NCI-H82 (cell line): ENCODE results near the gene CADM2.

Experiments
- DNase-seq: peaks from one replicate; lab custom pipeline; 2025; lab: John Stamatoyannopoulos, UW

CADM2 gene

GRCh38 chr3:84984429-84984828 is 25.6 kb downstream of the CADM2 start:
- no peak for DNase-seq

- DNase-seq: no peak
Observed at GRCh38 chr3:84985795-84986194, 27.0 kb downstream of the CADM2 start.

- DNase-seq: no peak
Observed at GRCh38 chr3:84987706-84988504, 29.1 kb downstream of the CADM2 start.

GRCh38 chr3:84989102-84989501 is 30.3 kb downstream of the CADM2 start:
- DNase-seq: no peak

- no peak for DNase-seq
Observed at GRCh38 chr3:84991422-84991900, 32.7 kb downstream of the CADM2 start.

- no peak for DNase-seq
Observed at GRCh38 chr3:84993956-84994355, 35.2 kb downstream of the CADM2 start.

- DNase-seq: no peak
Observed at GRCh38 chr3:84998545-84998944, 39.8 kb downstream of the CADM2 start.

GRCh38 chr3:85003479-85003878 is 44.7 kb downstream of the CADM2 start:
- no peak for DNase-seq

- DNase-seq: no peak
Observed at GRCh38 chr3:85004147-85004546, 45.4 kb downstream of the CADM2 start.

- no peak for DNase-seq
Observed at GRCh38 chr3:85005946-85006345, 47.2 kb downstream of the CADM2 start.

- no peak for DNase-seq
Observed at GRCh38 chr3:85007195-85008094, 48.7 kb downstream of the CADM2 start.

- no peak for DNase-seq
Observed at GRCh38 chr3:85020828-85021227, 62.0 kb downstream of the CADM2 start.

GRCh38 chr3:85030052-85030451 is 71.3 kb downstream of the CADM2 start:
- no peak for DNase-seq

GRCh38 chr3:85037203-85037602 is 78.4 kb downstream of the CADM2 start:
- no peak for DNase-seq

GRCh38 chr3:85041001-85041400 is 82.2 kb downstream of the CADM2 start:
- no peak for DNase-seq

GRCh38 chr3:85041562-85042055 is 82.8 kb downstream of the CADM2 start:
- DNase-seq: no peak

- DNase-seq: no peak
Observed at GRCh38 chr3:85050821-85051220, 92.0 kb downstream of the CADM2 start.

- DNase-seq: no peak
Observed at GRCh38 chr3:85051786-85052185, 93.0 kb downstream of the CADM2 start.

GRCh38 chr3:85053626-85054025 is 94.8 kb downstream of the CADM2 start:
- no peak for DNase-seq

- DNase-seq: no peak
Observed at GRCh38 chr3:85054579-85054978, 95.8 kb downstream of the CADM2 start.

GRCh38 chr3:85068911-85069310 is 110.1 kb downstream of the CADM2 start:
- no peak for DNase-seq

- DNase-seq: no peak
Observed at GRCh38 chr3:85074003-85074402, 115.2 kb downstream of the CADM2 start.

GRCh38 chr3:85075663-85076062 is 116.9 kb downstream of the CADM2 start:
- DNase-seq: no peak
